RPMI8226 (cell line): ENCODE results near the gene METTL3.
"Not testable (repeated sequence)": the region's sequence is repeated elsewhere in the genome, so short reads cannot be mapped to it uniquely, and the experiment has no call there.

Experiments used
- DNase-seq: peaks from one replicate; pipeline ENCODE4 v3.0.0-alpha.2; 2015

Gene METTL3

DNA sequence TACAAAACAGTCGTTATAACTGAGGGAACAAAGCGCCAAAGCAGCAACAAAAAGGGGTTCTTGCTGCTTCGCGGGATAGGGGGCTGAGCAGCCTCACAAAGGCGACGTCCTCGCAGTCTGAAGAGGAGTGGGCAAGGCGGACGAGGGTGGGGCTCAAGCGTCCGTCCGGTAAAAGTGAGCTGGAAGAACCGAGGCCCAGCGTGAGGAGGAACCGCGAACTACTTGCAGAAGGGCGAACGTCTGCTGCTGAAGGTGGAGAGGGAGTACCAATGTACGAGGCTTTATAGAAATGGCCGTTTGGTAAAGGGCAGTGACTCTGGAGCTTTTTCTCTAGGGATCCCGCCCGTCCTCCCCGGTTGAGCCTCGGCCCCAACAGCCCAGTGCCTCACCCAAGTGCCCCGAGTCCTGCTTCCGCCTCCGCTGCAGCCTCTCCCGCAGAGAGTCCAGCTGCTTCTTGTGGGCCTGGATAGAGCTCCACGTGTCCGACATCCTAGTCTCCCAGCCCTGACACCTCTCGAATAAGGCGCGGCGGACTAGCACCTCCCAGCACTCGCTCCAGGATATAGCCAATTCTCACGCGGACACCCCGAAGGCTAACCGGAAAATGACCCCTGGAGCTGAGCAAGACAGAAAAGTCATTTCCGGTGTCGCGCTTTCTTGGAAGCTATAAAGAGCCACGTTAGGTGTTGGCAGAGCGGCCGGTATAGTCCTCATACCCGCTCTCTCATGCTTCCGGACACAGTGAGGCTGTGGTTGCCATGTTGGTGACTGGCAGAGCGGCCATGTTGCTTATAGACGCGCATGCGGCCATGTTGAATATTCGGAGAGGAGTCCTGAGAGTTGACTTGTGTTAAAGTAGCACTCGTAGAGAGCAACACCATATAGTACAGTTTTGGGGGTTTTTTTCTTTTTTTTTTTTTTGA is at the start of gene METTL3:
METTL3 (minus strand) TSS at position 606 of the 923 bp plus-strand sequence; CDS start at position 489, 117 bp downstream.
- peak; percentile 95 for DNase-seq

DNA sequence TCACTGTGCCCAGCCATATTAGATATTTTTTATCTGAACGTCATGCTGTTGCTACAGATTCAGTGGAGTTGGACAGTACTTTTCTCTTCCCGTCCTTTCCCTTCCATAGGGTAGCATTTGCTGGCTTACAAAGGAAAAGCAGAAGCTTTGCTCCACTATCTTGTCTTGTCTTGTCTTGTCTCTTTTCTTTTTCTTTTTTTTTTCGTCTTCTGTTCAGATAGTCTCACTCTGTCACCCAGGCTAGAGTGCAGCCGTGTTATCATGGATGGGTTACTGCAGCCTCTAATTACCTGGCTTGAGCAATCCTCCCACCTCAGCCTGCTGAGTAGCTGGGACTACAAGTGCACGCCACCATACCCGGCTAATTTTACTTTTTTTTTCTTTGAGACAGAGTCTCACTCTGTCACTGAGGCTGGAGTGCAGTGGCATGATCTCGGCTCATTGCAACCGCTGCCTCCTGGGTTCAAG is 47.6 kb upstream of the METTL3 start:
- no peak for DNase-seq

DNA sequence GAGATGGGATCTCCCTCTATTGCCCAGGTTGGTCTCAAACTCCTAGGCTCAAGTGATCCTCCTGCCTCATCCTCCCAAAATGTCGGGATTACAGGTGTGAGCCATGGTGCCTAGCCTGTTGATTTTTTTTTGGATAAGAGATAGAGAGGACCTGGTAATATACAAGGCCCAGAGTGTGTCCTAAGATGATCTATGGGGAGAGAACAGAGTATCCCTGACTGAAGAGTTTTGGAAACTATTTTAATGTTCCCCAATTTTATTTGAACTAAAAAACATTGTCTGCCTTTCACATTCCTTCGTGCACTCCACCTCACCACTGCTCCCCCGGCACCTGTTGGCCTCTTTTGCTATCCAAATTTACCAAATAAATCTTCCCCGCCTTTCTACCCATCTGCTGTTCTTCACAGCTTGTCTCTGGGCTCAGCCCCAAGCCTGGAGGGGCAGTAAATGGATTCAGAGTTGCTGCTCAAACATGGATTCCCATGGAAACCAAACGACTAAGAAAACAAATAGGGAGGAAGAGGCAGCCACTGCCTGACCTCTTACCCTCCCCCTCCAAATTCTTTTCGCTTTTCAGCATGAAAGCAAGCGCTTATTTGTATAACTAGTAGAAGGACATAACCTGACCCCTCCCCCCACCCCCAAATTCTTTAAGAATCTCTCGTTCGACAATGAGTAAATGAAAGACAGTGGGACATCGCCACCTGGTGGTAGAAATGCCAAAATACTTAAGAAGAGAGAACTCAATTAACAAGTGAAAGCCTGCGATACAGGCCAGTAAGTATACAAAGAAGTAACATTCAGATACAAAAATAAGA is 46.2 kb upstream of the METTL3 start:
- DNase-seq: peak; percentile 84

DNA sequence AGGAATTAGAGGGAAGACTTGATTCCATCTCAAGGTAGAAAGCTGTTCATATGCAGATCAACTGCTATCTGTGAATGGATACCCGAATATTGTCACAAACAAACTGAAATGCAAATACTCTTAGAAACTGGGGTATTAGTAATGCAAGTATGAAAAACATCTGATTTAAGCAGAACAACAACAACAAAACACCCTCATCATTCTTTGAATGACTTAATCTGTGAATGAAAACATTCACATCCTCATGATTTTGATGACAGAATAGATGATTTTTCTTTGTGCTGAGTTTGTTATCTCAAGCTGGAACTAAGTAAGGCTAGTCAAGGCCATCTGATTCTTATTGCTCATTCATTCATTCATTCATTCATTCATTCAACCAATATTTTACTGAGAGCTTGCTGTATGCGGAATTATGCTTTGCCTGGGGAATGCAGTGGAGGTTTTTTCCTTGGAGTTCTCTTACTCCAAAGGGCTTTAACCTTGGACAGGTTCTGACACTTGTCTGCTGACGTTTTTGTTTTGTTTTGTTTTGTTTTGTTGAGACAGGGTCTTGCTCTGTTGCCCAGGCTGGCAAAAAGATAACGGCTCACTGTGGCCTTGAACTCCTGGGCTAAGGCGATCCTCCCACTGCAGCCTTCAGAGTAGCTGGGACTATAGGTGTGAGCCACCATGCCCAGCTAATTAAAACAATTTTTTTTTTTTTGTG is 45.4 kb upstream of the METTL3 start:
- DNase-seq: no peak

DNA sequence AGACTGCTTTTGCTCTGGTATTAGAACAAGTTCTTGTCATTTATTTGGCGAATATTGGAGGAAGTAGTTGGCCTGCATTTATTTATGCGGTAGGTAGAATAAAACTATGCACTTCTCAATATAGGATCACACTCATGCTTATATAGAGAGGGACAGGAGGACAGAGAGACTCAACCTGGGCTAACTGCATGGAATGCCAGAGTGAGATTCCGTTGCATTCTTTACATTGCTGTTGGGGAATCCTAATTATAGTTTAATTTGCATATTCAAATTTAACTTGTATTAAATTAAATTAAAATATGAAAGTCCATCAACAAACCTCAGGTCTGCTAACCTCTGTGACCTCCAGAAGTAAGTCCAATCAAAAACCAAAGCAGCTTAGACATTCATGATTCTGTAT is 42.1 kb upstream of the METTL3 start:
- DNase-seq: no peak

DNA sequence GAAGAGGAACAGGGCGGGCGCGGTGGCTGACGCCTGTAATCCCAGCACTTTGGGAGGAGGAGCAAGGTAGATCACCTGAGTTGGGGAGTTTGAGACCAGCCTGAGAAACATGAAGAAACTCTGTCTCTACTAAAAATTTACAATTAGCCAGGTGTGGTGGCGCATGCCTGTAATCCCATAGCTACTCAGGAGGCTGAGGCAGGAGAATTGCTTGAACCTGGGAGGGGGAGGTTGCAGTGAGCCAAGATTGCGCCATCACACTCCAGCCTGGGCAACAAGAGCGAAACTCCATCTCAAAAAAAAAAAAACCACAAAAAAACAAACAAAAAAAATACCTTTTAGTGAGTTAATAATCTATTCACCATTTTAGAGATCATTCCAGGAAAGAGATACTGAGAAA is 33.4 kb upstream of the METTL3 start:
- not testable (repeated sequence) for DNase-seq

DNA sequence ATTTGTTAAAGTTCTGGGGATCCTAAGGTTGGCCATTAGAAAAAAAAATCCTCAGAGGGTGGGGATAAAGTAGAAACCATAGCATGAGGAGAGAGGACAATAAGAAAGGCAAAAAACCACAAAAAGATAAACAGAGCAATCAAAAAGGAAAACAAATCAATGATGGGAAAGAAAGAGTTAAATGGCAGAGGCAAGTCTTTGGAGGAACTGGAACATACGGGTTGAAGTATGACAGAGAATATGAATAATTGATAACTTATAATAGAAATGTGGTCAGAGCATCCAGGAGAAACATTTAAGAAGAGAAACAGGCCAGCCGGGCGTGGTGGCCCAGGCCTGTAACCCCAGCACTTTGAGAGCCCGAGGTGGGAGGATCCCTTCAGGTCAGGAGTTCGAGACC is 32.8 kb upstream of the METTL3 start:
- DNase-seq: no peak

DNA sequence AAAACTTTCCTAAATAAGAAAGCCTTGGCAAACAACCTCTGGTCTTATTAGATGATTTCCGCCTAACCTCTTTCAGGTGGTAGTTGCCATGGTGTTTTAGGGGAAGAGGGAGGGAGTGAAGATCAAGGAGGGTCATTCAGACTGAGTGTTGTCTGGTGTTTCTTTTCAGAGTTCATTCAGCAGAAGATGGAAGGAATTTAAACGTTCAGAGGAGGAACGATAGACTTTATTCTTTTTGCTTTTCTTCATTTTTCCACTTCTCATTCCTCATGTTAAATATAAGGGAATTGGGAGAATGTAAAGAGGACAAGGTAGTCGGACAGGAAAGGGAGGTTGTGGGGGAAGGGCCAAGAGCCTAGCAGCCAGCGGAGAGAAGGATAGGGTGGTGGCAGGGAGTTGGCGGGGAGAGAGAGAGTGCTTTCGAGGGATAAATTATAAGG is 32.4 kb upstream of the METTL3 start:
- DNase-seq: no peak

DNA sequence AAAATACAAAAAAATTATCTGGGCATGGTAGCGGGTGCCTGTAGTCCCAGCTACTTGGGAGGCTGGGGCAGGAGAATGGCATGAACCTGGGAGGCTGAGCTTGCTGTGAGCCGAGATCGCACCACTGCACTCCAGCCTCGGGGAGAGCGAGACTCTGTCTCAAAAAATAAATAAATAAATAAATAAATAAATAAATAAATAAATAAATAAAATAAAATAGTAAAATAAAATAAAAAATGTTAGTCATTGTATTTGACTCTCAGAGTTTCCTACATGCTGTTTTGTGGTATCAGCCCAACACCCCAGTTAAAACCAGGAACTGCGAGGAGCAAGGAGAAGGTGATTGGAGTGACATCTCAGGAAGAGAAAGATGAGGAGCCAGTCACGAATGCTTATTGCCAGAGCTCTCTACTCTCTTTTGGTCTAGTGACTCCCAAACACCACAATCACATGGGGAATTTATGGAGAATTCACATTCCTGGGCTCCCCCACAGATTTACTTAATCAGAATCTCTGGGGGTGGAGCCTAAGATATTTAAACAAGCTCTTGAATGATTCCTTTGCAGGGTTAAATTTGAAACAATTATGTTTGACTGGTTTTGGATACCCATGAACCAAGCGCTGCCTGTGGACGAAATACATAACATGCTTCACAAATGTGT is 30.4 kb upstream of the METTL3 start:
- DNase-seq: no peak

DNA sequence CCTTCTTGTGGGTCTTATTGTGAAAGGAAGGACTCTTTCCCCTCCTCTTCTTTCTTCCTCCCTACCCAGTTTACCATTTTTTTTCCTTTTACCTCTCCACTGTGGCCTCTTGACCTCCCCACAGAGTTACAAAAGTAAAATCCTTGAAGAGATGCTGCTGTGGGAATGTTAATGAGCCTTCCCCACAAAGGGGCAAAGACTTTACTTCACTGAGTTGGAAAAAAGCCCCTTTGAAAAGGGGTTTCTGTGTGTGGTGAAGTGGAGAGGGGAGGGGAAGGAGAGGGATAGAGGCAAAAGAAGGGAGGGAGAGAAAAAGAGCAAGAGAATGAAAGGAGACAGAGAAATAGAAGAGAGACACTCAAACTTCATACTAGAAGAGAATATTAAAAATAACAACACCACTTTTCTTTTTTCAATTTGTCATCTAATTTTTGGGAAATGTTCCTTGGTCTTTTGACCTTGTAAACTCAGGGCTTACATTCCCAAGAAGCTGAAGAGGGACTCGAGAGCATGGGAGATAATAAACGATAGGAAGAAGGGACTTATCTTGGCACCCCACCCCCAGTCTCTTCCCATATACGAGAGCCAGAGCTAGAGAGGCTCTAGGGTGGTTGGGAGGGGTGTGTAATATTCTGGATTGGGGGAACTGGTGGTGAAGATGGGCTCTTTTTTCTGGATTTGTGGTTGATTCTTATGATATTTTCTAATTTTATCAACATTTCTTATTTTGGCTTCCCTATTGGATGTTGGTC is 28.2 kb upstream of the METTL3 start:
- DNase-seq: no peak

DNA sequence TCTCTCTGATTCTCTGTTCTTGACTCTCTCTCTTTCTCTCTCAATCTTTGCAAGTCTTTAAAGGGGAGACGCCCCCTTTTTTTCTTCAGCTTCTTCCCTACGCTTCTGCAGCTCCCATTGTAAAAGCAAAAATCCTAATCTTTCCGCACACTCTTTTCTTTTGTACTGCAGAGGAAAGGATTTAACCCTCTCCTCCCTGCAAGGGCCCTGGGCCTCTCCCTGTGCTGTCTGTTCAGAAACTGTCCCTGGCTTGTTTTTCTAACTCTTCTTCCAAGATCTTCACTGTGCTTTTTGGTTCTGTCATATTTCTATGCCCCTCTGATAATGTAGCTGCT is 25.9 kb upstream of the METTL3 start:
- DNase-seq: no peak

DNA sequence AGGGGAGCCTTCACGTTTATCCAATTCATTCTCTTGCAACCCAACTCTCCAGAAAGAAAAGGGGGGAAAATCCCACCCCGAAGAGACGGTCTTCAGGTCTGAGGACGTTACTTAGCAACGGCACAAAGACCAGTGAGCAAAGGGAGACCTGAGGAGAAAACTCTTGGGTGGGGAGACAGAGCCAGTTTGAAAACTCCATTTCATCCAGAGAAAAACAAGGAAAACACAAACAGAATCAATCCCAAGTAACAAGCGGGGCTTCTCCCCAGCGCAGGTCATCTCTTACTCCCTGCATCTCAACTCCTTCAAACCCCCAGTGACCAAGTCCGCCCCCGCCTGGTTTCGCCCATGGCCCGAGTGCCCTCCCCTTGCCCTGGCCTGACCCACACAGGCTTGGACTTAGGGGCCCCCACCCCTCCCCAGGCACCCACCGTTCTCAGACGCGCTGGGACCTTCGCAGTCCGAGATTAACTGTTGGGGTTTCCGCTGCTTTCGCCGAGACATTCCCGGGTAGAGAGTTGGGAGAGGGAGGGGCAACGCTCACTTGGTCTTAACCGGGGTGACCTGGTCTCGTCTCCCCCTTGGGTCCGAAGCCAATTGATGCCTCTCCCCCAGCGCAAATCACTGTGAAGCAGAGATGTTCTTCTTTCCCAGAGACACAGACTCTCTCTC is 25.4 kb upstream of the METTL3 start:
- no peak for DNase-seq

DNA sequence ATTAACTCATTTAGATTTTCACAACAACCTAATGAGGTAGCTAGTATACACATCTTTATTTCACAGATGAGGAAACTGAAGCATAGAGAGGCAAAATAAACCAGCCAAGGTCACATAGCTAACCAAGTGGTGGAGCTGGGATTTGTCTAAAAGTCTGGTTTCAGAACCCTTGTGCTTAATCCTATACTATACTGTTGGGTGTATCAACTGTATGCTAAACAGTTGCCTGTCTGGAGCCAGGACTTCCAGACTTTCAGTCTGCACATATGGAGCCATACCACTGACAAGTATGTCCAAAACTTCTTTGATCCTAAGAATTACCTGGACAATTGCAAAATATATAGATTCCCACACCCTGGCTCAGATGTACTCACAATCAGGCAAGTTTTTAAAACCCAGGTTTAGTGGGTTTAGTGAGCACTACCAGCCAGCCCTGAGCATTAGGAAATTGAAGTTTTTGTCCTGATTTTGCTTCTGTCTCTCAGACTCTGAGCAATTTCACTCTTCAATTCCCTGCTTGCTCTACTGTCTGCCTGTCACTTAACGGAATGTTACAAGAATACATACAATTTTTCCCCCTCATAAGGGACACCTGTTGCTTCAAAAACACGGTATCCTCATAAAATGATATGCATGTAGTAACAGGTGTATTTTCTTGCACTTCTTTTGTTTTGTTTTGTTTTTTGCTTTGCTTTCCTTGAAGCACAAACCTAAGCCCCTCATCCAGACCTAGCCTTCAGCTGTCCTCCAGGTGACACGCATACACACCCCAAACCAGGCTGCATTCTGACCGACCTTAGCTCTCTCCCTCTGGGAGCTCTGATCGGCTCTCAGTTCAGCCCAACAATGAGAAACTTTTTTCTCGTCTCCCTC is 24.6 kb upstream of the METTL3 start:
- DNase-seq: no peak

DNA sequence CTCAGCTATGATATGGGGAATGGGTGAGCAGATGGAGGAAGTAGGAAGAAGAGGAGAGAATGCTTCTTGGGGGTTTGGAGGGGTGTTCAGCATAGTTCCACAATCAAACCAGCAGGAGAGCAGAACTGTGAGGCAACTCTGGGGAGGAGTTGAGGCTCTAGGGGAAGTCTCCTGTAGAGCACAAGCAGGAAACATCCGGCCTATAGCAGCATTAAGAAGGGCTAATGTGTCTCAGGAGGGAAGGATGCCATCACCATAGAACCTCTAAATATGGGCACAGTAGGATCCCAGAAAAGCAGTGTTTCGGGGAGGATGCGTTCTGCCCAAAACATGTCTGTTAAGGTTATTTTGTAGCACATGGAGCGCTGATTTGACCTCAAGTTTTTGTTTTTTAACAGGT is 23.4 kb upstream of the METTL3 start:
- DNase-seq: no peak

DNA sequence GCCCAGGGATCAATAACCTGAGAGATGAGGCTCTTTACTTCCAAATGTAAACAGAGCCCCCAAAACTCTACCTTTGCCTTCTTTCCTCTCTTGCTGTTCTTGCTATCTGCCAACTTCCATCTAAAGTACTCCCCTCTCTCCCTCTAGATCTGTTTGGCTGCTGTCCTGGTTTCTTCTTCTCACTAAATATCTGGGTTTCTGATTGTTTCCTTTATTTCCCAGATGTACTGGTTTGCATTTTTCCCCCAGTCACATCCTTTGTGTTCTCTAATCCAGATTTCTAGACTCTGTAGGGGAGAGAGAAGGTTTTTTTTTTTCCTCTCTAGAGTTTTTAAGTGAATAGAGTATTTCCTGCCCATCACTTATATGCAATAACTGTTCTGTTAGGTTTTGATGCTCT is 22.2 kb upstream of the METTL3 start:
- no peak for DNase-seq

DNA sequence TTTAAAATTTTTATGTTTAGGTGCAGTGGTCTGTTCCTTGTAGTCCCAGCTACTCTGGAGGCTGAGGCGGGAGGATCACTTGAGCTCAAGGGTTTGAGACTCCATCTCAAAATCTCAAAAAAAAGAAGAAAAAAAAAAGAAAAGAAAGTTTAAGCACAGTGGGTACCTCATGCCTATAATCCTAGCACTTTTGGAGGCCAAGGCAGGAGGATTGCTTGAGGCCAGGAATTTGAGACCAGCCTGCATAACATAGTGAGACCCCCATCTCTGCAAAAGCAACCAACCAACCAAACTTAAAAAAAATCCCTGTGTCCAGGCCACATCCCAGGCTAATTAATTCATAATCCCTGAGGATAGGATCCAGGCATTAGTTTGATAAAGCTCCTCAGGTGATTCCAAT is 18.4 kb upstream of the METTL3 start:
- DNase-seq: no peak

DNA sequence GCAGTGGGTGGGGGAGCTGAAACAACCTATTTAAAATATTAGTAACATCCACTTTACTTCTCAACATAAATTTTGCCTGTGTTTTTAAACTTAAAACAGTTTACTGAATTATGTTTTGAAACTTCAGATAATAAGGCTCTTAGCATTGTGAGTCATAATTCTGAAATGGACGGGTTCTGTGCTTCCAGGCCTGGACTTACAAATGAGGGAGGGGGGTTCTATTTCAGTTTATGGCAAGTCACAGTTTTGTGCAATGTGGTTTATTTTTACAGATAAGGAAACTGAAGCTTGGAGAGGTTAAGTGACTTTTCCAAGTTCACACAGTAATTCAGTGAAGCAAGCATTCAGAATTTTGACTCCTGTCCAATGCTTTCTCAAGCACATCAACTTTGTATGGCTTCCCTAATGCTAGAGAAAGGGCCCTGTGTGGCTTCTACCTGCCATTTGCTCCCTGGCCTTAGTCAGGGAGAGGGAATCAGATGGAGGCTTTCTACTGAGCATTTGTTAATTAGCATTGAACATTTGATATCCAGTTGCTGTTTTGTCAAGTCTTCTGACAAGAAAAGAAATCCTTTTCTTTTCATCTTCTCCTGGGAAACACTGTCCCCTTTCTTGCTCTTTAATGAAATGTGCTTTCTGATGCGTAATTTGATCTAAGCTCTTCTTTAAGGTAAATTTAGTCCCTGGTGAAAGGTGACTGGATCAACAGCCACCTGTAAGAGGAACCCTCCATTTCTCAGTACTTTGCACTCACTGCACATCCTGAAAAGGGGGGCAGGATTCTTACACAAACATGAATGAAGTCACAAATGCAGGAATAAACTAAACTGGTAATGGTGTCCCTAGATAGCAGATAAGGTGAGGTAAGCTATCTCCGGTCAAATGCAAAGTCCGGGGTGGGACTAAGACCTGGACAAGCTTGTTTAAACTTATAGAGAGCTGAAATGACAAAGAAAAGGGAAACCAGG is 17.5 kb upstream of the METTL3 start:
- DNase-seq: no peak

DNA sequence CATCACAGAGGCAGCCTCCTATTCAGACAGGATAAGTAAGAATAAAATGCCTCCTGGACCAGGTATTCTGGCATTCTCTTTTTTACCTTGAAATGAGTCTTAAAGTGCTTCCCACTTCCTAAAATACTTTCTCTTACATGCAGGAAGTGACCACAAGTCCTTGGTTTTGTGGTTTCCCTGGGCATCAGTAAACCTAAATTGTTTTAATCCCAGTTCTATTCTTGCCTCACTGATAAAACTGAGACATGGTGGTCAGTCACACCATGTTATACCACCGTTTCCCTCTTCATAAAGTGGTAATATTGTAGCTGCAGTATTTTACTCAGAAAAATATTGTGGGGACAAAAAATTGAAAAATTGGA is 16.2 kb upstream of the METTL3 start:
- no peak for DNase-seq

DNA sequence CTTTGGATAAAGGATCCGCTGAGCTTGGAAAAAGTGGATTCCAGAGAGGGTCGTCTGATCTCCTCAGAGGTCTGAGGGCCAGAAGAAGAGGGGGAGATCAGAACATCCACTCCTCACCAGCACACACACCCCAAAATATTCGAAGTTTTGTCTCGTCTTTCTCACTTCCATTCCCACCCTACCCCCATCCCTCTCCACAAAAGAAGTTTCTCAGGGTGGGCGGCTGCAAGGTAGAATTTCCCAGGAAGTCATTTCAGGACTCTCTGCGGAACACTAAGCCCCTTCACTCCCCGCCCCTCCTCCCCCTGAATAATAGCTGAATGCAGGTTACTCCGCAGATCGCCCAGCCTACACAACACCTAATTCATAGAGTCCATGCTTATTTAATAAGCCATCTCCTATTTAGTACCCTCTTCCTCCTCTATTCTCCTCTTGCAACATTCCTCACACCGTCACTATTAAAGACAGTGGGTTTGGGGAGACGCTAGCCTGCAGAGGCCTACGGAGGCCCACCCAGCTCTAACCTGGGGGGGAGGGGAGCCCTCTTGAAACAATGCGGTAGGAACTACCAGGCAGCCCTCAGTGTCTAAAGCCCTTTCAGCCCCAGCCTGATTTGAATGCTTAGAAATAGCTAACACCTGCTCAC is 15.7 kb upstream of the METTL3 start:
- no peak for DNase-seq
